HEK293 (cell line): Measurements from ENCODE around the gene IL12A.

ENCODE experiments used
- CTCF ChIA-PET: fragments of 350-600 bp; formaldehyde crosslinking; extraction: SDS; loops from one replicate; lab custom pipeline; 2021; ENCODE audit warnings: antibody characterized with exemption; lab: Yijun Ruan, JAX
- POLR2A ChIA-PET: fragments of 300-600 bp; formaldehyde crosslinking; extraction: SDS; loops from one replicate; lab custom pipeline; 2020; ENCODE audit warnings: antibody characterized with exemption, inconsistent platforms; lab: Yijun Ruan, JAX
- H3K27ac ChIP-seq: fragments of 200-500 bp; sonication (Bioruptor generic); 2 replicates; pipeline ENCODE4 v1.5.1; 2014; ENCODE audit warnings: low read depth, low read length, control low read depth, inconsistent platforms; ENCODE audit errors: extremely low read depth
- H3K36me3 ChIP-seq, 2 experiments: fragments of 200-500 bp in 1 of 2; sonication (Bioruptor generic) in 1 of 2; 1 replicate in 1 of 2; 2 replicates in 1 of 2; pipeline ENCODE4 v1.5.1; 2014 to 2017; ENCODE audit warnings: inconsistent platforms in 2 of 2, low read length in 2 of 2; ENCODE audit not compliant: control insufficient read depth in 2 of 2, insufficient read depth in 1 of 2
- H3K4me1 ChIP-seq: fragments of 200-500 bp; sonication (Bioruptor generic); 2 replicates; pipeline ENCODE4 v1.5.1; 2014; ENCODE audit warnings: mild to moderate bottlenecking, low read length, inconsistent platforms; ENCODE audit not compliant: control insufficient read depth, insufficient read depth
- H3K4me3 ChIP-seq: 2 replicates; pipeline ENCODE4 v1.5.1; 2011; ENCODE audit warnings: low read depth, mild to moderate bottlenecking, control low read depth, low read length, moderate library complexity
- H3K9me3 ChIP-seq: fragments of 200-500 bp; sonication (Bioruptor generic); 2 replicates; pipeline ENCODE4 v1.5.1; 2014; ENCODE audit warnings: low read depth, low read length, inconsistent platforms; ENCODE audit not compliant: control insufficient read depth, insufficient read depth
- BCL11A ChIP-seq: fragments of 450-650 bp; formaldehyde crosslinking; IDR thresholded peaks from 2 replicates; pipeline ENCODE4 v1.5.1; 2016; ENCODE audit warnings: low read depth, missing biosample characterization, missing genetic modification characterization
- BCL11B ChIP-seq: fragments of 450-650 bp; formaldehyde crosslinking; IDR thresholded peaks from 2 replicates; pipeline ENCODE4 v1.5.1; 2016; ENCODE audit warnings: low read depth, missing biosample characterization, missing genetic modification characterization
- HOXA7 ChIP-seq: sonication (generic); formaldehyde crosslinking; IDR thresholded peaks from 2 replicates; pipeline ENCODE4 v1.8.1; 2022; ENCODE audit warnings: missing genetic modification reagents, borderline replicate concordance
- KLF1 ChIP-seq: fragments of 450-650 bp; formaldehyde crosslinking; IDR thresholded peaks from 2 replicates; pipeline ENCODE4 v1.5.1; 2016; ENCODE audit warnings: missing biosample characterization, missing genetic modification characterization
- KLF7 ChIP-seq: fragments of 450-650 bp; formaldehyde crosslinking; IDR thresholded peaks from 2 replicates; pipeline ENCODE4 v1.5.1; 2016; ENCODE audit warnings: missing biosample characterization, missing genetic modification characterization, borderline replicate concordance
- KLF9 ChIP-seq: fragments of 450-650 bp; formaldehyde crosslinking; IDR thresholded peaks from 2 replicates; pipeline ENCODE4 v1.5.1; 2016; ENCODE audit warnings: missing biosample characterization, missing genetic modification characterization, low read depth
- MYNN ChIP-seq: fragments of 450-650 bp; formaldehyde crosslinking; IDR thresholded peaks from 2 replicates; pipeline ENCODE4 v1.5.1; 2016; ENCODE audit warnings: missing biosample characterization, missing genetic modification characterization, borderline replicate concordance
- MZF1 ChIP-seq: fragments of 450-650 bp; formaldehyde crosslinking; IDR thresholded peaks from 2 replicates; pipeline ENCODE4 v1.5.1; 2017; ENCODE audit warnings: missing biosample characterization, missing genetic modification characterization, borderline replicate concordance
- PBX3 ChIP-seq: sonication (generic); formaldehyde crosslinking; IDR thresholded peaks from 2 replicates; pipeline ENCODE4 v1.8.1; 2022; ENCODE audit warnings: mild to moderate bottlenecking, moderate library complexity, missing genetic modification reagents
- PRDM1 ChIP-seq: fragments of 450-650 bp; formaldehyde crosslinking; IDR thresholded peaks from 2 replicates; pipeline ENCODE4; 2016; ENCODE audit warnings: missing biosample characterization, missing genetic modification characterization
- WT1 ChIP-seq: fragments of 450-650 bp; formaldehyde crosslinking; IDR thresholded peaks from 2 replicates; pipeline ENCODE4 v1.5.1; 2016; ENCODE audit warnings: missing biosample characterization, missing genetic modification characterization
- YY2 ChIP-seq: fragments of 450-650 bp; formaldehyde crosslinking; IDR thresholded peaks from 2 replicates; pipeline ENCODE4 v1.5.1; 2016; ENCODE audit warnings: missing biosample characterization, missing genetic modification characterization
- ZNF26 ChIP-seq: fragments of 450-650 bp; formaldehyde crosslinking; IDR thresholded peaks from 2 replicates; pipeline ENCODE4 v1.5.1; 2016; ENCODE audit warnings: missing biosample characterization, missing genetic modification characterization
- ZNF266 ChIP-seq: fragments of 450-650 bp; formaldehyde crosslinking; IDR thresholded peaks from 2 replicates; pipeline ENCODE4 v1.5.1; 2016; ENCODE audit warnings: missing biosample characterization, missing genetic modification characterization, low read depth
- ZNF341 ChIP-seq: fragments of 450-650 bp; formaldehyde crosslinking; IDR thresholded peaks from 2 replicates; pipeline ENCODE4; 2016; ENCODE audit warnings: low read depth, missing biosample characterization, missing genetic modification characterization
- ZNF362 ChIP-seq: fragments of 450-650 bp; formaldehyde crosslinking; IDR thresholded peaks from 2 replicates; pipeline ENCODE4 v1.5.1; 2016; ENCODE audit warnings: missing biosample characterization, missing genetic modification characterization
- ZNF37A ChIP-seq: fragments of 450-650 bp; IDR thresholded peaks from 2 replicates; pipeline ENCODE4 v1.5.1; 2018; ENCODE audit warnings: missing biosample characterization, missing genetic modification characterization
- ZNF48 ChIP-seq: fragments of 450-650 bp; formaldehyde crosslinking; IDR thresholded peaks from 2 replicates; pipeline ENCODE4 v1.5.1; 2016; ENCODE audit warnings: missing biosample characterization, missing genetic modification characterization
- ZNF501 ChIP-seq: fragments of 450-650 bp; formaldehyde crosslinking; IDR thresholded peaks from 2 replicates; pipeline ENCODE4 v1.5.1; 2016; ENCODE audit warnings: missing biosample characterization, missing genetic modification characterization
- ZNF510 ChIP-seq: fragments of 450-650 bp; formaldehyde crosslinking; IDR thresholded peaks from 2 replicates; pipeline ENCODE4 v1.5.1; 2018; ENCODE audit warnings: mild to moderate bottlenecking, missing genetic modification characterization, missing biosample characterization; ENCODE audit not compliant: insufficient replicate concordance
- ZNF544 ChIP-seq: fragments of 450-650 bp; formaldehyde crosslinking; IDR thresholded peaks from 2 replicates; pipeline ENCODE4 v1.5.0; 2017; ENCODE audit warnings: missing biosample characterization, missing genetic modification characterization
- ZNF600 ChIP-seq: fragments of 450-650 bp; formaldehyde crosslinking; IDR thresholded peaks from 2 replicates; pipeline ENCODE4 v1.5.1; 2016; ENCODE audit warnings: missing biosample characterization, missing genetic modification characterization
- ZNF621 ChIP-seq: fragments of 450-650 bp; formaldehyde crosslinking; IDR thresholded peaks from 2 replicates; pipeline ENCODE4 v1.5.1; 2017; ENCODE audit warnings: missing biosample characterization, missing genetic modification characterization
- ZNF639 ChIP-seq: fragments of 450-650 bp; formaldehyde crosslinking; IDR thresholded peaks from 2 replicates; pipeline ENCODE4 v1.5.1; 2016; ENCODE audit warnings: missing biosample characterization, missing genetic modification characterization
- ZNF654 ChIP-seq: fragments of 450-650 bp; formaldehyde crosslinking; IDR thresholded peaks from 2 replicates; pipeline ENCODE4 v1.5.1; 2016; ENCODE audit warnings: low read depth, missing biosample characterization, missing genetic modification characterization
- ZNF660 ChIP-seq: fragments of 450-650 bp; IDR thresholded peaks from 2 replicates; pipeline ENCODE4 v1.5.1; 2018; ENCODE audit warnings: missing biosample characterization, mild to moderate bottlenecking, missing genetic modification characterization
- ZNF664 ChIP-seq: fragments of 450-650 bp; formaldehyde crosslinking; IDR thresholded peaks from 2 replicates; pipeline ENCODE4 v1.5.1; 2016; ENCODE audit warnings: missing biosample characterization, missing genetic modification characterization
- ZNF776 ChIP-seq: fragments of 450-650 bp; formaldehyde crosslinking; IDR thresholded peaks from 2 replicates; pipeline ENCODE4 v1.5.0; 2017; ENCODE audit warnings: missing biosample characterization, missing genetic modification characterization, borderline replicate concordance
- ZNF792 ChIP-seq: fragments of 450-650 bp; formaldehyde crosslinking; IDR thresholded peaks from 2 replicates; pipeline ENCODE4 v1.5.1; 2016; ENCODE audit warnings: missing biosample characterization, missing genetic modification characterization
- ZNF837 ChIP-seq: fragments of 450-650 bp; formaldehyde crosslinking; IDR thresholded peaks from 2 replicates; pipeline ENCODE4 v1.5.1; 2016; ENCODE audit warnings: missing biosample characterization, missing genetic modification characterization
- ZSCAN23 ChIP-seq: fragments of 450-650 bp; formaldehyde crosslinking; IDR thresholded peaks from 2 replicates; pipeline ENCODE4 v1.5.1; 2016; ENCODE audit warnings: missing biosample characterization, missing genetic modification characterization
- TF ChIP-seq, protein P1 (sequence below): fragments of 450-650 bp; formaldehyde crosslinking; IDR thresholded peaks from 2 replicates; pipeline ENCODE4 v1.5.1; 2016; ENCODE audit warnings: missing biosample characterization, missing genetic modification characterization, low read depth

IL12A gene

DNA sequence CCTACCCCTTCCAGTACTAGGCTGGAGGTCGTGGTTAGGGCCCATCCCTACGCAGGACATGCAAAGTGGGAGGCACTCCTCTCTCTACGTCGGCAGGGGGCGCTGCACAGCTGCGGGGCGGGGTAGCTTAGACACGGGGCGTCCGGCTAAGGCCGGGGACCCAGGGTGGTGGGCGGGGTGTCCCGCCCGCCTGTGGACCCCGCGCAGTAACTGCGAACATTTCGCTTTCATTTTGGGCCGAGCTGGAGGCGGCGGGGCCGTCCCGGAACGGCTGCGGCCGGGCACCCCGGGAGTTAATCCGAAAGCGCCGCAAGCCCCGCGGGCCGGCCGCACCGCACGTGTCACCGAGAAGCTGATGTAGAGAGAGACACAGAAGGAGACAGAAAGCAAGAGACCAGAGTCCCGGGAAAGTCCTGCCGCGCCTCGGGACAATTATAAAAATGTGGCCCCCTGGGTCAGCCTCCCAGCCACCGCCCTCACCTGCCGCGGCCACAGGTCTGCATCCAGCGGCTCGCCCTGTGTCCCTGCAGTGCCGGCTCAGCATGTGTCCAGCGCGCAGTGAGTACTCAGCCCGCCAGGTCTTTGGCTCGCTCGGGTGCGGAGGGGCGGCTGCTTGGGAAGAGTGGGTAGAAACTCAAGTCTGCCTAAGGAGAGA, at the start of gene IL12A:
Gene IL12A (plus strand): TSS at position 219 of the 655 bp plus-strand sequence.
- CTCF ChIA-PET = interaction anchor here (0.6 to 3.3 kb wide), 25 partner anchors 9 to 724 kb away, joined by 3 to 29 read pairs (median 4); no protein-coding TSS in a partner anchor
- Histone ChIP-seq H3K9me3 (no peaks in the 10 kb centered on the region), H3K36me3 (peaks cover 0 to 5% of the 10 kb centered on the region in 2 experiments; a peak in 1 of 3 replicates), H3K27ac (peak within 1 kb of the TSS; percentile 13; the same call in 1 of the 2 replicates), H3K4me3 (peak within 1 kb of the TSS; percentile 55), H3K4me1 (no peaks in the 10 kb centered on the region)
- POLR2A ChIA-PET = no interaction called here
- TF ChIP-seq ZNF48 (no peak), BCL11B (0 out of 2 replicates have a peak, but pooled peaks have one; percentile 20), ZNF664 (tag by site-specific recombination) (no peak), BCL11A (tag by site-specific recombination) (no peak), ZNF639 (tag by site-specific recombination) (no peak), MYNN (no peak), KLF7 (peak; percentile 47; the same call in 1 of the 2 replicates), MZF1 (tag by site-specific recombination) (no peak), ZNF37A (no peak), KLF1 (0 out of 2 replicates have a peak, but pooled peaks have one; percentile 18), ZNF362 (tag by site-specific recombination) (no peak), ZNF510 (tag by site-specific recombination) (no peak), ZNF341 (peak; percentile 39; the same call in 1 of the 2 replicates), ZNF660 (peak; percentile 66; the same call in 1 of the 2 replicates), PRDM1 (tag by site-specific recombination) (no peak), WT1 (tag by site-specific recombination) (no peak), KLF9 (peak; percentile 80), ZNF266 (tag by site-specific recombination) (no peak), ZNF837 (tag by site-specific recombination) (no peak), HOXA7 (CRISPR knock-in tag) (no peak), ZNF621 (tag by site-specific recombination) (no peak), ZNF654 (tag by site-specific recombination) (peak; percentile 51), YY2 (tag by site-specific recombination) (no peak), ZNF600 (0 out of 2 replicates have a peak, but pooled peaks have one; percentile 17), ZNF792 (tag by site-specific recombination) (no peak), ZNF776 (tag by site-specific recombination) (no peak), PBX3 (CRISPR knock-in tag) (no peak), ZNF501 (peak; percentile 68; the same call in 1 of the 2 replicates), ZNF26 (tag by site-specific recombination) (no peak), ZNF544 (no peak), ZSCAN23 (tag by site-specific recombination) (no peak)
- TF ChIP-seq, protein P1, sequence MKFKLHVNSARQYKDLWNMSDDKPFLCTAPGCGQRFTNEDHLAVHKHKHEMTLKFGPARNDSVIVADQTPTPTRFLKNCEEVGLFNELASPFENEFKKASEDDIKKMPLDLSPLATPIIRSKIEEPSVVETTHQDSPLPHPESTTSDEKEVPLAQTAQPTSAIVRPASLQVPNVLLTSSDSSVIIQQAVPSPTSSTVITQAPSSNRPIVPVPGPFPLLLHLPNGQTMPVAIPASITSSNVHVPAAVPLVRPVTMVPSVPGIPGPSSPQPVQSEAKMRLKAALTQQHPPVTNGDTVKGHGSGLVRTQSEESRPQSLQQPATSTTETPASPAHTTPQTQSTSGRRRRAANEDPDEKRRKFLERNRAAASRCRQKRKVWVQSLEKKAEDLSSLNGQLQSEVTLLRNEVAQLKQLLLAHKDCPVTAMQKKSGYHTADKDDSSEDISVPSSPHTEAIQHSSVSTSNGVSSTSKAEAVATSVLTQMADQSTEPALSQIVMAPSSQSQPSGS (tag by site-specific recombination) = no peak
